Measurements from ENCODE around the gene UBN1.

- TF ChIP-seq ZZZ3 (IDR thresholded peaks at IDR 0.05; ENCODE audit: control insufficient read depth, insufficient read length, low read depth): no peak
- no peak for TF ChIP-seq GABPA (IDR thresholded peaks at IDR 0.05; ENCODE audit: low read depth)
- TF ChIP-seq PML (IDR thresholded peaks at IDR 0.05; ENCODE audit: low read length): no peak
- no peak for TF ChIP-seq POLR2AphosphoS5 (IDR thresholded peaks at IDR 0.05; ENCODE audit: low read length)
- no peak for TF ChIP-seq NFIC (IDR thresholded peaks at IDR 0.05; ENCODE audit: low read depth, low read length)
Observed at GRCh38 chr16:4802659-4803287, 44.5 kb upstream of the UBN1 start.
